ENCODE data around the gene TMEM184B. TPM values are rescaled to one million over a fixed set of nuclear protein-coding genes. Genes with fewer than 3 reads are reported as not detected.
A peak's percentile ranks its signal among the peaks of the same experiment; 100 is the strongest.

TMEM184B gene
- total RNA-seq, 4 donors from 2014 or later, result 39.4 to 108 (median 75.3) TPM

DNA sequence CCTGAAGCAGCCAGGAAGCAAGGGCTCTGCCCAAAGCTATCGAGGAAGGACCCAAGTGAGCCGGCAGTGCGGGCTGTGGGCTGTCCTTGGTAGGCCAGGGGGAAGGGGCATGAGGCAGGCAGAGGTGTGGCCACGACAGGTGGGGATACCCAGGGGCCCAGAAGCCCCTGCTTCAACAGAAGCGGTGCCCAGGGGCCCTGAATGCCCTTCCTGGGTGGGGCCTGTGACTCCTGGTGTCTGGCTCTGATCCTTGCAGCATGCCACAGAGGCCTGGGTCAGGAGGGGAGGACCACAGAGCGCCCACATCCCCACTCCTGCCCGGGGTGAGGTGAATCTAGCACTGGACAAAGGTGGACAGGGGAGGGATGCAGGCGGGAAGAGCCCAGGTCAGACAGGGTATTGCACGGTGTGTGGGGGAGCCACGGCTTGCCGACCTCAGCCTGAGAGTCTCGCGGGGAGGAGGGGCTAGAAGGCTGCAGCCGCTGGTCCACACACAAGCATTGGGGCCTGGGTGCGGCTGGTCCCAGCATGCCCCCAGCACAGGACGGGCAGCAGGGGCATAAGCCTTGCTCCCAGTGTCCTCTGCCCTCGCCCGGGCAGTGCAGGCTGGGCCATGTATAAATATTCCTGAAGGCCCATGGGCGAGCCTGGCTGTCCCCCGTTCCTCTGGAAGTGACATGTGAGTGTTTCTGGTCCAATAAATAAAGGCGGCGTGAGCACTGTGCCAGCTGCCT lies 52.0 kb downstream of the TMEM184B start:
- Histone ChIP-seq H3K4me1 (peaks cover 26 to 36% (median 32%) of the 10 kb centered on the region in 4 donors), H3K4me3 (no peak overlapping the region), H3K36me3 (peaks cover 10 to 66% (median 55%) of the 10 kb centered on the region in 4 donors), H3K27ac (replicated peaks in 1 of 4) (peak overlapping the region; percentile 83 to 90 (median 88)), H3K27me3 (no peaks in the 10 kb centered on the region), H3K9me3 (no peaks in the 10 kb centered on the region)
- intact Hi-C loops (cut with DNase I), result no loop called here
- DNase-seq (ENCODE audit: extremely low spot score), result no peak
- TF ChIP-seq EP300 (IDR thresholded peaks at IDR 0.05) (no peak), POLR2AphosphoS5 (IDR thresholded peaks at IDR 0.05) (no peak), POLR2A (IDR thresholded peaks at IDR 0.05; ENCODE audit: low read depth) (no peak), CTCF (IDR thresholded peaks at IDR 0.05) (no peak)
- WGBS, result 89% methylated on average over 9 of the region's 22 CpGs

DNA sequence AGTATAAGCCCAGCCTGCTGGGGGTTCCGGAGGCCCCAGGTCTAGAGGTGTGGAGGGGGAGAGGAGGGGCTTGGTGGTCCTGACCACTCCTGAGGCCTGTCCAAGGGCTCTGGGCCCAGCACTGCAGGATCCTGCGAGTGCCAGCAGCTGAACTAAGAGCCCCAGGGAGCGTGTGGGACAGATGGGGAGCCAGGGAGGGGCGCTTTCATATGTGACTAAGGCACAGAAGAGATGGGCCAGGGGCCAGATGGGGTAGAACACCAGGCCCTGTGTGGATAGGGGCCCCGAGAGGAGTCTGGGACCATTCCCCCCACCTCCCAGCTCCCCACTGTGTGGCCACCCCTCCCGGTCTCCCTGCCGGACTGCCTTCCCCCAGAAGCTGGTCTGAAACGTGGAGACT lies 52.6 kb downstream of the TMEM184B start:
- 80% methylated on average over 7 of the region's 8 CpGs for WGBS
- intact Hi-C loops (cut with DNase I), result no loop called here
- Histone ChIP-seq H3K27me3 (no peaks in the 10 kb centered on the region), H3K4me3 (no peak overlapping the region), H3K27ac (replicated peaks in 1 of 4) (peak overlapping the region; percentile 83 to 90 (median 88)), H3K9me3 (no peaks in the 10 kb centered on the region), H3K36me3 (peaks cover 4 to 66% (median 51%) of the 10 kb centered on the region in 4 donors), H3K4me1 (peaks cover 26 to 37% (median 32%) of the 10 kb centered on the region in 4 donors)
- no peak for DNase-seq (ENCODE audit: extremely low spot score)
- TF ChIP-seq POLR2AphosphoS5 (IDR thresholded peaks at IDR 0.05) (no peak), POLR2A (IDR thresholded peaks at IDR 0.05; ENCODE audit: low read depth) (no peak), CTCF (IDR thresholded peaks at IDR 0.05) (no peak), EP300 (IDR thresholded peaks at IDR 0.05) (no peak)

GRCh38 chr22:38219632-38220031 lies 53.2 kb downstream of the TMEM184B start:
- WGBS, result 67% methylated on average over 9 of the region's 10 CpGs
- intact Hi-C loops (cut with DNase I), result no loop called here

GRCh38 chr22:38218661-38219622 lies 53.9 kb downstream of the TMEM184B start:
- H3K27ac ChIP-seq (replicated peaks in 1 of 4), result peak overlapping the region; percentile 83 to 90 (median 88)
- no peak for DNase-seq (ENCODE audit: extremely low spot score)
- no peaks in the 10 kb centered on the region for H3K27me3 ChIP-seq
- intact Hi-C loops (cut with DNase I), result no loop called here
- H3K4me1 ChIP-seq, result peaks cover 35 to 49% (median 43%) of the 10 kb centered on the region in 4 donors
- WGBS, result 43% methylated on average over 20 of the region's 25 CpGs
- H3K36me3 ChIP-seq, result peaks cover 0 to 60% (median 45%) of the 10 kb centered on the region in 4 donors
- TF ChIP-seq EP300 (IDR thresholded peaks at IDR 0.05) (no peak), POLR2AphosphoS5 (IDR thresholded peaks at IDR 0.05) (peak; percentile 78 to 90)
- H3K4me3 ChIP-seq, result no peak overlapping the region
- no peaks in the 10 kb centered on the region for H3K9me3 ChIP-seq

More at GRCh38 chr22:38219632-38220031, 53.2 kb downstream of the TMEM184B start:
- peaks cover 0 to 66% (median 49%) of the 10 kb centered on the region in 4 donors for H3K36me3 ChIP-seq
- H3K9me3 ChIP-seq, result no peaks in the 10 kb centered on the region
- H3K27me3 ChIP-seq, result no peaks in the 10 kb centered on the region
- peaks cover 28 to 42% (median 36%) of the 10 kb centered on the region in 4 donors for H3K4me1 ChIP-seq
- peak overlapping the region; percentile 83 to 90 (median 88) for H3K27ac ChIP-seq (replicated peaks in 1 of 4)
- DNase-seq (ENCODE audit: extremely low spot score), result no peak
- TF ChIP-seq EP300 (IDR thresholded peaks at IDR 0.05), result no peak
- H3K4me3 ChIP-seq, result no peak overlapping the region

GRCh38 chr22:38215156-38216038 lies 57.4 kb downstream of the TMEM184B start:
- H3K9me3 ChIP-seq, result no peaks in the 10 kb centered on the region
- H3K36me3 ChIP-seq, result peaks cover 0 to 24% (median 12%) of the 10 kb centered on the region in 4 donors
- DNase-seq (ENCODE audit: extremely low spot score), result no peak
- no peak overlapping the region for H3K4me3 ChIP-seq
- TF ChIP-seq POLR2A (IDR thresholded peaks at IDR 0.05; ENCODE audit: low read depth) (no peak), POLR2AphosphoS5 (IDR thresholded peaks at IDR 0.05) (no peak), CTCF (IDR thresholded peaks at IDR 0.05) (no peak), EP300 (IDR thresholded peaks at IDR 0.05) (no peak)
- no peaks in the 10 kb centered on the region for H3K27me3 ChIP-seq
- WGBS, result 93% methylated on average over 11 of the region's 11 CpGs
- peaks cover 41 to 55% (median 47%) of the 10 kb centered on the region in 4 donors for H3K4me1 ChIP-seq
- intact Hi-C loops (cut with DNase I), result no loop called here
- H3K27ac ChIP-seq (replicated peaks in 1 of 4), result peak overlapping the region in 2 of 4 donors; percentile 12 to 58
